ENCODE measurements around the gene TLNRD1.

GRCh38 chr15:81046290-81046689 lies 45.6 kb downstream of the TLNRD1 start:
- TF ChIP-seq, protein P1, sequence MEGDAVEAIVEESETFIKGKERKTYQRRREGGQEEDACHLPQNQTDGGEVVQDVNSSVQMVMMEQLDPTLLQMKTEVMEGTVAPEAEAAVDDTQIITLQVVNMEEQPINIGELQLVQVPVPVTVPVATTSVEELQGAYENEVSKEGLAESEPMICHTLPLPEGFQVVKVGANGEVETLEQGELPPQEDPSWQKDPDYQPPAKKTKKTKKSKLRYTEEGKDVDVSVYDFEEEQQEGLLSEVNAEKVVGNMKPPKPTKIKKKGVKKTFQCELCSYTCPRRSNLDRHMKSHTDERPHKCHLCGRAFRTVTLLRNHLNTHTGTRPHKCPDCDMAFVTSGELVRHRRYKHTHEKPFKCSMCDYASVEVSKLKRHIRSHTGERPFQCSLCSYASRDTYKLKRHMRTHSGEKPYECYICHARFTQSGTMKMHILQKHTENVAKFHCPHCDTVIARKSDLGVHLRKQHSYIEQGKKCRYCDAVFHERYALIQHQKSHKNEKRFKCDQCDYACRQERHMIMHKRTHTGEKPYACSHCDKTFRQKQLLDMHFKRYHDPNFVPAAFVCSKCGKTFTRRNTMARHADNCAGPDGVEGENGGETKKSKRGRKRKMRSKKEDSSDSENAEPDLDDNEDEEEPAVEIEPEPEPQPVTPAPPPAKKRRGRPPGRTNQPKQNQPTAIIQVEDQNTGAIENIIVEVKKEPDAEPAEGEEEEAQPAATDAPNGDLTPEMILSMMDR (IDR thresholded peaks at IDR 0.05; ENCODE audit: low read length): no peak
- no peak for TF ChIP-seq EZH2phosphoT487 (IDR thresholded peaks at IDR 0.05; ENCODE audit: low read length)
- TF ChIP-seq EZH2 (optimal IDR thresholded peaks at IDR 0.05; ENCODE audit: low read depth, low read length): no peak
